GM20000 (cell line): ENCODE measurements around the gene PAQR6.

Experiments
- DNase-seq: peaks from one replicate; pipeline ENCODE4 v3.0.0; 2012; ENCODE audit warnings: low spot score
- TF ChIP-seq, protein P1 (sequence below): IDR thresholded peaks from 2 replicates; pipeline ENCODE4 v1.5.1; 2012; ENCODE audit warnings: mild to moderate bottlenecking, control low read depth; ENCODE audit errors: extremely low read depth, missing control alignments

The PAQR6 gene

DNA sequence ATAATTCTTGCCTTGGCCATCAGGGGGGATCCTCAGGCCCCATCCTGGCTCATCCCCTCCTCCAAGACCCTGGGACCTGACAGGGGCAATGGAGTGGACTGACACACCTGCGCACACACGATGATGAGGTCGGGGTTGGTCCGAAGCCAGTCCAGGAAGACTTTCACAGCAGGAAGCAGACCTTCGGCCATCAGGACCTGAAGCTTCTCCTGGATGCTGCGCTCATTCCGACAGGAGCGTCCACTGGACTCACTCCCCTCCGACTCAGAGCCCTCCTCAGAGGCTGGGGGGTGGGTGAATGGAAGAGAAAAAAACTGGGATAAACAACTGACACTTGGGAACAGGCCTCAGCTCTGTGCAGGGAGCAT is 15.4 kb upstream of the PAQR6 start:
- no peak for DNase-seq
- TF ChIP-seq, protein P1, sequence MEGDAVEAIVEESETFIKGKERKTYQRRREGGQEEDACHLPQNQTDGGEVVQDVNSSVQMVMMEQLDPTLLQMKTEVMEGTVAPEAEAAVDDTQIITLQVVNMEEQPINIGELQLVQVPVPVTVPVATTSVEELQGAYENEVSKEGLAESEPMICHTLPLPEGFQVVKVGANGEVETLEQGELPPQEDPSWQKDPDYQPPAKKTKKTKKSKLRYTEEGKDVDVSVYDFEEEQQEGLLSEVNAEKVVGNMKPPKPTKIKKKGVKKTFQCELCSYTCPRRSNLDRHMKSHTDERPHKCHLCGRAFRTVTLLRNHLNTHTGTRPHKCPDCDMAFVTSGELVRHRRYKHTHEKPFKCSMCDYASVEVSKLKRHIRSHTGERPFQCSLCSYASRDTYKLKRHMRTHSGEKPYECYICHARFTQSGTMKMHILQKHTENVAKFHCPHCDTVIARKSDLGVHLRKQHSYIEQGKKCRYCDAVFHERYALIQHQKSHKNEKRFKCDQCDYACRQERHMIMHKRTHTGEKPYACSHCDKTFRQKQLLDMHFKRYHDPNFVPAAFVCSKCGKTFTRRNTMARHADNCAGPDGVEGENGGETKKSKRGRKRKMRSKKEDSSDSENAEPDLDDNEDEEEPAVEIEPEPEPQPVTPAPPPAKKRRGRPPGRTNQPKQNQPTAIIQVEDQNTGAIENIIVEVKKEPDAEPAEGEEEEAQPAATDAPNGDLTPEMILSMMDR: no peak

- no peak for DNase-seq
- TF ChIP-seq, protein P1: no peak
These were observed 14.8 kb upstream of the PAQR6 start for GRCh38 chr1:156262461-156263287.

DNA sequence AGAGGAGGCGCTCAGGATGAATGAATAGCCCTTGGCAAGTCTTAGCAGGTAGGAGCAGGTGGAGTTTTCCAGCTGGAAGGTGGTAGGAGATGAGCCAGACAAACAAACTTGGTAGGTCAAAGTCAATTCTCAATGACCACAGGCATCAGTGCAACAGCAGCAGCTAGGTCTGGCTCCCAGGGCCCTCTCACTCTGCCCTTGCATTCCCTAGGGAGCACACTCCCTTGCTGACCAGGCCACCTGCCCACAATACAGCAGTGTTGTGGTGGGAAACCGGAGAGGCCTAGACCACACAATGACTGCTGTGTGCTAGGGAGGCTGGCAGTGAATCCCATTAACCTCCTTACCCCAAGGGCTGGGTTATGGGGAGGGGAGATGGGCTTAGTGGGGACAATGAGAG is 13.0 kb upstream of the PAQR6 start:
- DNase-seq: no peak
- TF ChIP-seq, protein P1: no peak

- no peak for DNase-seq
- TF ChIP-seq, protein P1: no peak
These were observed 11.9 kb upstream of the PAQR6 start for GRCh38 chr1:156259805-156260204.

DNA sequence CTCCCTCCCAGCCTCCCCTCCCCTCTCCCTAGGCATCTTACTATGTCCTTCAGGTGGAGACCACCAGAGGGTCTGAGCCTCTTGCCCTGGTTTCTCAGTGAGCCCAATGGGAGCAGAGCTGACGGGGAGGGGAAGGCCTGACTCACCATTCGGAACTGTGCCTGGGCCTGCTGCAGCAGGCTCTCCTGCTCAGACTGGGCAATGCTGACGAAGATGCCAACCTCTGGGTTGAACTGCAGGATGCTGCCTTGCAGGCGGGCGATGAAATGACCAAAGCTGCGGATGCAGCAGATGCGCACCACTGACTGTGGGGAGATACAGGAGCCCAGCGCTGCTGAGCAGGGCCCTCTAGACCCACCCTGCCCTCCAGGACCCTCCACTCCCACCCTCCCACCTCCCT is 11.0 kb upstream of the PAQR6 start:
- TF ChIP-seq, protein P1: no peak
- no peak for DNase-seq

DNA sequence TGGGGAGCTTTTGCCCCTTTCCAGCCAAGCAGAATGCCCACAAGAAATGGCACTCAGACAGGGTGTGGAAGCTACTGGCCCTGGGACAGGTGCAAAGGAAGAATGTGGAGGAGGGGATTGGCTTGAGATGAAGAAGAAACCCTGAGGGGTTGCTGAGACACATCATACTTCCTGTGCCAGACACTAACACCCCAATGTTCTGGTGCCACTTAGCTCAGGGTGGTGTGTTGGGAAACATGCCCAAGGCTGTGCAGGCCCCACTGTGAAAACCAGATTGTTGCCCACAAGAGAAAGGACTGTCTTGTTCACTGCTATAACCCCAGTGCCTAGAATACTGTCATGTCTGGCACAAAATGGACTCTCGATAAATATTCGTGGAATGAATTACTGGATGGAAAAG is 9.9 kb upstream of the PAQR6 start:
- no peak for DNase-seq
- TF ChIP-seq, protein P1: no peak

DNA sequence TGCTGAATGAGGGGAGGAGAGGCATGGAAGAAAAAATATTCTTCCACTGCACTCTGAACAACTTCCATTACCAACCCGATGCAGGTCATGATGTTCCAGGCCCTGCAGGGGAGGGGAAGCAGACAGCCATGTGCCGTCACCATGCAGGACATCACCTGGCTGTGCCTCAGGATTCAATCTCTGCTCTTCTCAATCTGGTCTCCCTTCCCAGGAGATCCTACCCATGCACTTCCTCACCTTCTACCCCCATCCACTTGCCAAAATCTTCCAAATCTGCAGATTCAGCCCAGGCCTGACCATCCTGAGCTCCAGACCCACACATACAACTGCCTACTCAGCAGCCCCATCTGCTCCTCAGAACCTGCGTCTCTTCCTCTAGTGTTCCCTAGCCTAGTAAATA is 5.8 kb upstream of the PAQR6 start:
- DNase-seq: no peak
- TF ChIP-seq, protein P1: no peak
